ENCODE data around the gene CHMP2A. TPM values are rescaled to one million over a fixed set of nuclear protein-coding genes. Genes with fewer than 3 reads are reported as not detected.
A peak's percentile ranks its signal among the peaks of the same experiment; 100 is the strongest.

The CHMP2A gene
- total RNA-seq, 4 donors from 2014 or later: 24.7 to 194 (median 141) TPM

- intact Hi-C loops (cut with DNase I; ENCODE audit: low total_unique reads): no loop called here
- in situ Hi-C loops (cut with MboI; ENCODE audit: low pct_ligation_motif_present in 1 of 4, low pct_unique_long_range_greater_than_20kb in 1 of 4, low sequenced_read_pairs in 3 of 4): no loop called here
- peak overlapping the region; percentile 48 to 84 (median 80) for H3K27ac ChIP-seq
- TF ChIP-seq POLR2A (IDR thresholded peaks at IDR 0.05): peak; percentile 21
- TF ChIP-seq EP300 (IDR thresholded peaks at IDR 0.05; ENCODE audit: low read depth): no peak
- TF ChIP-seq POLR2AphosphoS5 (IDR thresholded peaks at IDR 0.05): peak in 2 of 3 donors; percentile 74 to 80
- TF ChIP-seq, protein P1, sequence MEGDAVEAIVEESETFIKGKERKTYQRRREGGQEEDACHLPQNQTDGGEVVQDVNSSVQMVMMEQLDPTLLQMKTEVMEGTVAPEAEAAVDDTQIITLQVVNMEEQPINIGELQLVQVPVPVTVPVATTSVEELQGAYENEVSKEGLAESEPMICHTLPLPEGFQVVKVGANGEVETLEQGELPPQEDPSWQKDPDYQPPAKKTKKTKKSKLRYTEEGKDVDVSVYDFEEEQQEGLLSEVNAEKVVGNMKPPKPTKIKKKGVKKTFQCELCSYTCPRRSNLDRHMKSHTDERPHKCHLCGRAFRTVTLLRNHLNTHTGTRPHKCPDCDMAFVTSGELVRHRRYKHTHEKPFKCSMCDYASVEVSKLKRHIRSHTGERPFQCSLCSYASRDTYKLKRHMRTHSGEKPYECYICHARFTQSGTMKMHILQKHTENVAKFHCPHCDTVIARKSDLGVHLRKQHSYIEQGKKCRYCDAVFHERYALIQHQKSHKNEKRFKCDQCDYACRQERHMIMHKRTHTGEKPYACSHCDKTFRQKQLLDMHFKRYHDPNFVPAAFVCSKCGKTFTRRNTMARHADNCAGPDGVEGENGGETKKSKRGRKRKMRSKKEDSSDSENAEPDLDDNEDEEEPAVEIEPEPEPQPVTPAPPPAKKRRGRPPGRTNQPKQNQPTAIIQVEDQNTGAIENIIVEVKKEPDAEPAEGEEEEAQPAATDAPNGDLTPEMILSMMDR (IDR thresholded peaks at IDR 0.05): peak; percentile 75 to 95 (median 94)
- 9% methylated on average over 65 of the region's 66 CpGs; no CpG with 5 or more reads in 1 of the 2 donors for WGBS, 2 donors (ENCODE audit: low coverage in 1 of 2)
- H3K4me3 ChIP-seq: peak overlapping the region; percentile 15 to 43 (median 36)
- peaks cover 0 to 6% (median 0%) of the 10 kb centered on the region in 4 donors for H3K36me3 ChIP-seq
- H3K4me1 ChIP-seq: peaks cover 25 to 43% (median 34%) of the 10 kb centered on the region in 4 donors
- H3K9me3 ChIP-seq: no peaks in the 10 kb centered on the region
- H3K27me3 ChIP-seq: no peaks in the 10 kb centered on the region
- DNase-seq: peak; percentile 94
Measured at GRCh38 chr19:58513694-58514563, 41.0 kb downstream of the CHMP2A start.

DNA sequence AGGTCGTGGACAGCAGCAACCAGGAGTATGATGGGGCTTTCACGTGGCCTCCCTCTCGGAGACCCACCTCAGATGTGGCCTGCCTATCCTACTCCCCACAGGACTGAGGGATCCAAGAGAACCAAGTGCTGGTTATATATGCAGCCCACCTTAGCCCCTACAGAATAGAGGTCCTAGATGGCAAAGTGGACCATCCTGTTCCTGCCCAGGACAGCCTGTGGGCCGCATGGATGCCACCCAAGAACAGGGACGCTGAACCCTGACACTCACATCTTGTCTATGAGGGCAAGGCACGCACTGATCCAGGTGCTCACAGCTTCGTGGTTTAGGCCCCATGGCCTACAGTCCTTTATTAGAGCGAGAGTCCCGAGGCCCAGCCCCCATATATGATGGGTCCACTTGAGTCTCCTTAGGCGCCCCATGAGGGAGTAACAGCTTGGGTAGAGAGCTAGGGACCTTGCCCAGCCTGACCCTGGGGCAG, 41.7 kb downstream of the CHMP2A start:
- intact Hi-C loops (cut with DNase I; ENCODE audit: low total_unique reads): no loop called here
- no peak for TF ChIP-seq EP300 (IDR thresholded peaks at IDR 0.05; ENCODE audit: low read depth)
- TF ChIP-seq POLR2A (IDR thresholded peaks at IDR 0.05): no peak
- TF ChIP-seq, protein P1 (IDR thresholded peaks at IDR 0.05): no peak
- TF ChIP-seq POLR2AphosphoS5 (IDR thresholded peaks at IDR 0.05): no peak
- Histone ChIP-seq H3K4me1 (peaks cover 19 to 36% (median 28%) of the 10 kb centered on the region in 4 donors), H3K4me3 (no peak overlapping the region), H3K9me3 (no peaks in the 10 kb centered on the region), H3K27ac (peak overlapping the region; percentile 48 to 84 (median 80)), H3K36me3 (peaks cover 0 to 6% (median 0%) of the 10 kb centered on the region in 4 donors), H3K27me3 (no peaks in the 10 kb centered on the region)
- in situ Hi-C loops (cut with MboI; ENCODE audit: low pct_ligation_motif_present in 1 of 4, low pct_unique_long_range_greater_than_20kb in 1 of 4, low sequenced_read_pairs in 3 of 4): no loop called here
- DNase-seq: no peak
- WGBS, 2 donors (ENCODE audit: low coverage in 1 of 2): 75 to 83% methylated on average over 2 to 10 of the region's 10 CpGs

DNA sequence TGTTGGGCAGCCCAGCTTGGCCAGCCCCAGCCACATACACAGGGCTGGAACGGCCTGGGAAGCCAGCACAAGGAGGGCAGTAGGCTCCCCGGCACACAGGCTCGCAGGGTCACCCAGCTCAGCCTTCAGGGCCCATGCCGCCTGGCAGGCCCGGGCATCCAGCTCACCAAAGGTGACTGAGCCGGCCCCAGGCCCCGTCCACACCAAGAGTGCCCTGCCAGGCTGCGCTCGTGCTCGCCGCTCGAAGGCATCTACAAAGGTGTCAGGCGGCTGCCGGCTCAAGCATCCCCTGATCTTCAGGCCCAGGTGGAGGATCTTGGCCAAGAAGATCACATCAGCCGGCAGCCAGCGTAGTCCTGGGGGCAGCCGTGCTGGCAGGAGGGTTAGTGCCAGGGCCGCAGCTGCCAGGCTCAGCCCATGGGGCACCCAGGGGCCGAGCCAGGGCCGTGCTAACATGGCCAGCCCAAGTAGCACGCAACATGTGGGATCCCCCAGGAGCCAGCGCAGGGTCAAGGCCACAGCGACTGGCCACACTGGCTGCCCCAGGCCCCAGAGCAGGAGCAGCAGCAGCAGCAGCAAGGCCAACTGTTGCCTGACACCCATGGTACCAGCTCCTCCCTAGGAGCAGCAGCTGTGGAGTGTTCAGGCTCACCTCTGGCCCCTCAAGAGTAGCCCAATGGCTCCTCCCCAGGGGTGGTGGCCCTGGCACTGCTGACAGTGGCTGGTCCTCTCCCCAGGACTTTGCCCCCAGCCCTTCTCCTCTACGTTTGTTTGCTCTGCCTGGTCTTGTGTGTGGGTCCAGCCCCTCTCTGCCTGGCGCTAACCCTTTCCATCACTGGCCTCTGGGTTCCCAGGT, 43.3 kb downstream of the CHMP2A start, which contains the start of gene SLC27A5:
SLC27A5 (minus strand) TSS at position 640 of the 856 bp plus-strand sequence; CDS start at position 603, 37 bp downstream.
- no peaks in the 10 kb centered on the region for H3K9me3 ChIP-seq
- no peaks in the 10 kb centered on the region for H3K36me3 ChIP-seq
- in situ Hi-C loops (cut with MboI; ENCODE audit: low pct_ligation_motif_present in 1 of 4, low pct_unique_long_range_greater_than_20kb in 1 of 4, low sequenced_read_pairs in 3 of 4) (no loop called here), intact Hi-C loops (cut with DNase I; ENCODE audit: low total_unique reads) (no loop called here)
- no peaks in the 10 kb centered on the region for H3K27me3 ChIP-seq
- H3K4me3 ChIP-seq: no peak within 1 kb of the TSS
- peak; percentile 56 for DNase-seq
- TF ChIP-seq, protein P1 (IDR thresholded peaks at IDR 0.05): no peak
- TF ChIP-seq POLR2AphosphoS5 (IDR thresholded peaks at IDR 0.05): peak in 1 of 3 donors; percentile 7
- peak; percentile 13 for TF ChIP-seq POLR2A (IDR thresholded peaks at IDR 0.05)
- TF ChIP-seq EP300 (IDR thresholded peaks at IDR 0.05; ENCODE audit: low read depth): no peak
- H3K27ac ChIP-seq: no peak within 1 kb of the TSS
- H3K4me1 ChIP-seq: peaks cover 10 to 27% (median 21%) of the 10 kb centered on the region in 4 donors
- WGBS, 2 donors (ENCODE audit: low coverage in 1 of 2): 50 to 92% methylated on average over 1 to 17 of the region's 25 CpGs
